Activated CD8-positive, alpha-beta T cell treated with anti-CD3 and anti-CD28 coated beads for 36 hours (primary cell): ENCODE measurements around the gene PPP2R3B. TPM values are rescaled to one million over a fixed set of nuclear protein-coding genes. Genes with fewer than 3 reads are reported as not detected.

Experiments
- ATAC-seq: fragments of 200-7000 bp; cut with Tn5 transposase; one replicate; pipeline ENCODE4 v1.10.0; 2021; ENCODE audit warnings: mild to moderate bottlenecking, moderate library complexity
- CTCF ChIA-PET: fragments of 350-600 bp; sonication (Branson Sonifier 250); formaldehyde crosslinking; loops from one replicate; lab custom pipeline; 2021; ENCODE audit warnings: antibody characterized with exemption; lab: Charles Lee
- POLR2A ChIA-PET: fragments of 350-600 bp; sonication (Branson Sonifier 250); formaldehyde crosslinking; loops from one replicate; lab custom pipeline; 2021; ENCODE audit warnings: antibody characterized with exemption; lab: Charles Lee
- DNase-seq: peaks from one replicate; pipeline ENCODE4 v3.0.0-alpha.2; 2020
- H3K27ac Mint-ChIP-seq: one replicate; pipeline ENCODE4 v1.8.0; 2021; ENCODE audit warnings: mild to moderate bottlenecking, mixed read lengths
- H3K27me3 Mint-ChIP-seq: one replicate; pipeline ENCODE4 v1.8.0; 2021; ENCODE audit warnings: mixed read lengths
- H3K36me3 Mint-ChIP-seq: one replicate; pipeline ENCODE4 v1.8.0; 2021; ENCODE audit warnings: low read depth, mixed read lengths
- H3K4me1 Mint-ChIP-seq: one replicate; pipeline ENCODE4 v1.8.0; 2021; ENCODE audit warnings: low read depth, mixed read lengths
- H3K4me3 Mint-ChIP-seq: one replicate; pipeline ENCODE4 v1.8.0; 2021; ENCODE audit warnings: mild to moderate bottlenecking, moderate library complexity, mixed read lengths
- H3K9me3 Mint-ChIP-seq: one replicate; pipeline ENCODE4 v1.8.0; 2021; ENCODE audit warnings: mixed read lengths
- CTCF ChIP-seq: fragments of 200-600 bp; IDR thresholded peaks from one replicate; pipeline ENCODE4 v1.8.0; 2022; ENCODE audit warnings: antibody characterized with exemption, mild to moderate bottlenecking
- intact Hi-C: fragments of 100-400 bp; cut with micrococcal nuclease; formaldehyde crosslinking; loops from one replicate; pipeline ENCODE4 v1.10.0; 2022
- total RNA-seq, 2 experiments: library from RNA; stranded (reverse); gene quantifications; one replicate each; pipeline ENCODE4 v1.2.3, GENCODE V29; 2021

Gene PPP2R3B
- total RNA-seq, 2 experiments from 2014 or later = 44.9 to 45.7 TPM

- CTCF ChIA-PET = no interaction called here
- DNase-seq (peak; percentile 59), ATAC-seq (peak; percentile 65)
- peaks cover 33% of the 10 kb centered on the region for H3K27me3 Mint-ChIP-seq
- TF ChIP-seq CTCF = no peak
- H3K36me3 Mint-ChIP-seq = peaks cover 12% of the 10 kb centered on the region
- no peaks in the 10 kb centered on the region for H3K9me3 Mint-ChIP-seq
- H3K4me1 Mint-ChIP-seq = peaks cover 44% of the 10 kb centered on the region
- H3K4me3 Mint-ChIP-seq = peak overlapping the region; percentile 75
- intact Hi-C loops = no loop called here
- POLR2A ChIA-PET = no interaction called here
- no peak overlapping the region for H3K27ac Mint-ChIP-seq
These were observed 12.9 kb downstream of the PPP2R3B start for GRCh38 chrX:373641-374471.

GRCh38 chrX:372856-373640 lies 13.7 kb downstream of the PPP2R3B start:
- H3K4me3 Mint-ChIP-seq = peak overlapping the region; percentile 74
- TF ChIP-seq CTCF = no peak
- H3K4me1 Mint-ChIP-seq = peaks cover 37% of the 10 kb centered on the region
- H3K27me3 Mint-ChIP-seq = peaks cover 33% of the 10 kb centered on the region
- peaks cover 12% of the 10 kb centered on the region for H3K36me3 Mint-ChIP-seq
- ChIA-PET CTCF (no interaction called here), POLR2A (no interaction called here)
- peak overlapping the region; percentile 20 for H3K27ac Mint-ChIP-seq
- DNase-seq = no peak
- H3K9me3 Mint-ChIP-seq = no peaks in the 10 kb centered on the region
- ATAC-seq = peak; percentile 1
- intact Hi-C loops = no loop called here

GRCh38 chrX:371907-372306 lies 14.8 kb downstream of the PPP2R3B start:
- H3K27ac Mint-ChIP-seq = peak overlapping the region; percentile 70
- H3K27me3 Mint-ChIP-seq = peaks cover 33% of the 10 kb centered on the region
- H3K4me3 Mint-ChIP-seq = peak overlapping the region; percentile 74
- ChIA-PET POLR2A (no interaction called here), CTCF (no interaction called here)
- TF ChIP-seq CTCF = no peak
- intact Hi-C loops = no loop called here
- peaks cover 36% of the 10 kb centered on the region for H3K4me1 Mint-ChIP-seq
- peak; percentile 53 for DNase-seq
- ATAC-seq = peak; percentile 37
- no peaks in the 10 kb centered on the region for H3K9me3 Mint-ChIP-seq
- peaks cover 12% of the 10 kb centered on the region for H3K36me3 Mint-ChIP-seq

- H3K9me3 Mint-ChIP-seq = no peaks in the 10 kb centered on the region
- DNase-seq (peak; percentile 17), ATAC-seq (no peak)
- H3K4me1 Mint-ChIP-seq = peaks cover 36% of the 10 kb centered on the region
- no peak for TF ChIP-seq CTCF
- H3K4me3 Mint-ChIP-seq = peak overlapping the region; percentile 74
- POLR2A ChIA-PET = no interaction called here
- intact Hi-C loops = no loop called here
- peaks cover 12% of the 10 kb centered on the region for H3K36me3 Mint-ChIP-seq
- H3K27ac Mint-ChIP-seq = peak overlapping the region; percentile 70
- H3K27me3 Mint-ChIP-seq = peaks cover 33% of the 10 kb centered on the region
- CTCF ChIA-PET = no interaction called here
These were observed 15.6 kb downstream of the PPP2R3B start for GRCh38 chrX:370963-371745.
